SW 1271 (cell line): ENCODE results near the gene ELOB.

ENCODE experiments used
- DNase-seq, 2 experiments: peaks; one replicate each; lab custom pipeline; 2025; lab: John Stamatoyannopoulos, UW

The ELOB gene

DNA sequence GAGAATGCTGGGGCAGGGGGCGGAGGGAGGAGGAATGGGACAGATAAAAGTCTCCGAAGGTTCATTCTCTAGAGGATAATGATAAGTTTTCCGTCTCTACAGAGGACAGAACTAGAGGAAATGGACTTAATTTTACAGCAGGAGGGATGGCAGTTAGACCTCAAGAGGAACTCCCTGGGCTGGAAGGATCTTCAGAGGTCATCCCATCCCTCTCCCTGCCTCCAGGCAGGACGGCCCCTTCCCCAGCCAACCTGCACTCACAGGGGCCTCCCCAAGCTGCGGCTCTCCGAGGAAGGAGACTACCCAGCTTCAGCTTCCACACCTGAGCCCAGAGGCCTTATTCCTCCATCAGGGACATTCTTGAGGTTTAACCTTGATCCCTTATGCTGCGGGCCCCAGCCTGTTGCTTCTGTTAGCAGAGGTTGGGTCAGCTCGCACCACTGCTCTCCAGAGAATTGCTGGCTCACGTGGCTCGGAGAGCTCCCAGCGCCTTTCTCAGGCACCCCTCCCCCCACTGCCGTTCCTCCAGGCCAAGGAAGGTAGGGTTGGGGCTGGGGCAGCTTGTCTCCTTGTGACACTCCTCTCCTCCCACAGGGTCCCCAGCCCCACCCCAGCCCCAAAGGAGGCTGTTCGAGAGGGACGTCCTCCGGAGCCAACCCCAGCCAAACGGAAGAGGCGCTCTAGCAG, 8.5 kb downstream of the ELOB start:
- DNase-seq = no peak

DNA sequence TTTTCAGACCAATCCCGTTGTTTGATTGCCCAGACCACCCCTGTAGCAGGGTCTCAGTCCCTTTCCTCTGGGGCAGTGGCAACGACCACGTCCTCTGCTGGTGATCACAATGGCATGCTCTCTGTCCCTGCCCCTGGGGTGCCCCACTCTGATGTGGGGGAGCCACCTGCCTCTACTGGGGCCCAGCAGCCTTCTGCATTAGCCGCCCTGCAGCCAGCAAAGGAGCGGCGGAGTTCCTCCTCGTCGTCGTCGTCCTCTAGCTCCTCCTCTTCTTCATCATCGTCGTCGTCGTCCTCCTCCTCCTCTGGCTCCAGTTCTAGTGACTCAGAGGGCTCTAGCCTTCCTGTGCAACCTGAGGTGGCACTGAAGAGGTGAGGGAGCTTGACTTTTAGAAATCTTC, 9.2 kb downstream of the ELOB start:
- DNase-seq = no peak

DNA sequence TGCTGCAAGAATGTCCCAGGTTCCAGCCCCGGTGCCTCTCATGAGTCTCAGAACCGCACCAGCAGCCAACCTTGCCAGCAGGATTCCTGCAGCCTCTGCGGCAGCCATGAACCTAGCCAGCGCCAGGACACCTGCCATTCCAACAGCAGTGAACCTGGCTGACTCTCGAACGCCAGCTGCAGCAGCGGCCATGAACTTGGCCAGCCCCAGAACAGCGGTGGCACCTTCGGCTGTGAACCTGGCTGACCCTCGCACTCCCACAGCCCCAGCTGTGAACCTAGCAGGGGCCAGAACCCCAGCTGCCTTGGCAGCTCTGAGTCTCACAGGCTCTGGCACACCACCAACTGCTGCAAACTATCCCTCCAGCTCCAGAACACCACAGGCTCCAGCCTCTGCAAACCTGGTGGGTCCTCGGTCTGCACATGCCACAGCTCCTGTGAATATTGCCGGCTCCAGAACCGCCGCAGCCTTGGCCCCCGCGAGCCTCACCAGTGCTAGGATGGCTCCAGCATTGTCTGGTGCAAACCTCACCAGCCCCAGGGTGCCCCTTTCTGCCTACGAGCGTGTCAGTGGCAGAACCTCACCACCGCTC, 9.8 kb downstream of the ELOB start:
- DNase-seq = no peak

DNA sequence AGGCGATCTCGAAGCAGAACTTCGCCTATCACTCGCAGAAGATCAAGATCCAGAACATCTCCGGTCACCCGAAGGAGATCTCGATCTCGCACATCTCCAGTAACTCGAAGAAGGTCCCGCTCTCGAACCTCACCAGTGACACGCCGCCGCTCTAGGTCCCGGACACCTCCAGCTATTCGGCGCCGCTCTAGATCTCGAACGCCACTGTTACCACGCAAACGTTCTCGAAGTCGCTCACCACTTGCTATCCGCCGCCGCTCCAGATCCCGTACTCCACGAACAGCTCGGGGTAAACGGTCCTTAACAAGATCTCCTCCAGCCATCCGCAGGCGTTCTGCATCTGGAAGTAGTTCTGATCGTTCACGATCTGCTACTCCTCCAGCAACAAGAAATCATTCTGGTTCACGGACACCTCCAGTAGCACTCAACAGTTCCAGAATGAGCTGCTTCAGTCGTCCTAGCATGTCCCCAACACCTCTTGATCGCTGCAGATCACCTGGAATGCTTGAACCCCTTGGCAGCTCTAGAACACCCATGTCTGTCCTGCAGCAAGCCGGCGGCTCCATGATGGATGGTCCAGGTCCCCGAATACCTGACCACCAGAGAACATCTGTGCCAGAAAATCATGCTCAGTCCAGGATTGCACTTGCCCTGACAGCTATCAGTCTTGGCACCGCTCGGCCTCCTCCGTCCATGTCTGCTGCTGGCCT, 10.5 kb downstream of the ELOB start:
- no peak for DNase-seq

DNA sequence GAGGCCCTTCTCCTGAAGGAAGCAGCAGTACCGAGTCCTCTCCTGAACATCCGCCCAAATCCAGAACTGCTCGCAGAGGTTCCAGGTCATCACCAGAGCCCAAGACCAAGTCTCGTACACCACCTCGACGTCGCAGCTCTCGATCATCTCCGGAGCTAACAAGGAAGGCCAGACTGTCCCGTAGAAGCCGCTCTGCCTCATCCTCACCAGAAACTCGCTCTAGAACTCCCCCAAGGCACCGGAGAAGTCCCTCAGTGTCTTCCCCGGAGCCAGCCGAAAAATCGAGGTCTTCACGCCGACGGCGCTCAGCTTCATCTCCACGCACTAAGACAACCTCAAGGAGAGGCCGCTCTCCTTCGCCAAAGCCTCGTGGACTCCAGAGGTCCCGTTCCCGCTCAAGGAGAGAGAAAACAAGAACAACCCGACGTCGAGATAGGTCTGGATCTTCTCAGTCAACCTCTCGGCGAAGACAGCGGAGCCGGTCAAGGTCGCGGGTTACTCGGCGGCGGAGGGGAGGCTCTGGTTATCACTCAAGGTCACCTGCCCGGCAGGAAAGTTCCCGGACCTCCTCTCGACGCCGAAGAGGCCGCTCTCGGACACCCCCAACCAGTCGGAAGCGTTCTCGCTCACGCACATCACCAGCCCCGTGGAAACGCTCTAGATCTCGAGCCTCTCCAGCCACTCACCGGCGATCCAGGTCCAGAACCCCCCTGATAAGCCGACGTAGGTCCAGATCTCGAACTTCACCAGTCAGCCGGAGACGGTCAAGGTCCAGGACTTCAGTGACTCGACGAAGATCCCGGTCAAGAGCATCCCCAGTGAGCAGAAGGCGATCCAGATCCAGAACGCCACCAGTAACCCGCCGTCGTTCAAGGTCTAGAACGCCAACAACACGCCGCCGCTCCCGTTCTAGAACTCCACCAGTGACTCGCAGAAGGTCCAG, 11.3 kb downstream of the ELOB start:
- DNase-seq = no peak

DNA sequence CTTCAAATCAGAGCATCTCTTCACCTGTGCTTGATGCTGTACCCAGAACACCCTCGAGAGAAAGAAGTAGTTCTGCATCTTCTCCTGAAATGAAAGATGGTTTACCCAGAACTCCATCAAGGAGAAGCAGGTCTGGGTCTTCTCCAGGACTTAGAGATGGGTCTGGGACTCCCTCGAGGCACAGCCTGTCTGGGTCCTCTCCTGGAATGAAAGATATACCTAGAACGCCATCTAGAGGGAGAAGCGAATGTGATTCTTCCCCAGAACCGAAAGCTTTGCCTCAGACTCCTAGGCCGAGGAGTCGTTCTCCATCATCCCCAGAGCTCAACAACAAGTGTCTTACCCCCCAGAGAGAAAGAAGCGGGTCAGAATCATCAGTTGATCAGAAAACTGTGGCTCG, 12.4 kb downstream of the ELOB start:
- no peak for DNase-seq

GRCh38 chr16:2763173-2763572, 13.9 kb downstream of the ELOB start:
- DNase-seq = no peak

DNA sequence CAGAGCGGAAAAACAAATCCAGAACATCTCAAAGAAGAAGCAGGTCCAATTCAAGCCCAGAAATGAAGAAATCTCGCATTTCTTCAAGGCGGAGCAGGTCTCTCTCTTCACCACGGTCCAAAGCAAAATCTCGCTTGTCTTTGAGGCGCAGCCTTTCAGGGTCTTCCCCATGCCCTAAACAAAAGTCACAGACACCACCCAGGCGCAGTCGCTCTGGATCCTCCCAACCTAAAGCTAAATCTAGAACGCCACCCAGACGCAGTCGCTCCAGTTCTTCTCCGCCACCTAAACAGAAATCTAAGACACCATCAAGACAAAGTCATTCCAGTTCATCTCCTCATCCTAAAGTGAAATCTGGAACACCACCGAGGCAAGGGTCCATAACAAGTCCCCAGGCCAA, 14.4 kb downstream of the ELOB start:
- DNase-seq = no peak

DNA sequence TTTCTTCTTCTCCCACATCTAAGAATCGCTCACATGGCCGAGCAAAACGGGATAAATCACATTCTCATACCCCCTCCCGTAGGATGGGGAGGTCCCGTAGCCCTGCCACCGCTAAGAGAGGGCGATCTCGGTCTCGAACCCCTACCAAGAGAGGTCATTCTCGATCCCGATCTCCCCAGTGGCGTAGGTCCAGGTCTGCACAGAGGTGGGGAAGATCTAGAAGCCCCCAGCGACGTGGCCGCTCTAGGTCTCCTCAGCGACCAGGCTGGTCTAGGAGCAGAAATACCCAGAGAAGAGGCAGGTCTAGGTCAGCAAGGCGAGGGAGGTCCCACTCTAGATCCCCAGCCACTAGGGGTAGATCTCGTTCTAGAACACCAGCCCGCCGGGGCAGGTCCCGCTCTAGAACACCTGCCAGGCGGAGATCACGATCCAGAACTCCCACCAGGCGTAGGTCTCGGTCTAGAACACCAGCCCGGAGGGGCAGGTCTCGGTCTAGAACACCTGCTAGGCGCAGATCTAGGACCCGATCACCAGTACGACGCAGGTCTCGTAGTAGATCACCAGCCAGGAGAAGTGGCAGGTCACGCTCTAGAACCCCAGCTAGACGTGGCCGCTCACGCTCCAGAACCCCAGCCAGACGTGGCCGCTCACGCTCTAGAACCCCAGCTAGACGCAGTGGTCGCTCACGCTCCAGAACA, 15.0 kb downstream of the ELOB start:
- no peak for DNase-seq

DNA sequence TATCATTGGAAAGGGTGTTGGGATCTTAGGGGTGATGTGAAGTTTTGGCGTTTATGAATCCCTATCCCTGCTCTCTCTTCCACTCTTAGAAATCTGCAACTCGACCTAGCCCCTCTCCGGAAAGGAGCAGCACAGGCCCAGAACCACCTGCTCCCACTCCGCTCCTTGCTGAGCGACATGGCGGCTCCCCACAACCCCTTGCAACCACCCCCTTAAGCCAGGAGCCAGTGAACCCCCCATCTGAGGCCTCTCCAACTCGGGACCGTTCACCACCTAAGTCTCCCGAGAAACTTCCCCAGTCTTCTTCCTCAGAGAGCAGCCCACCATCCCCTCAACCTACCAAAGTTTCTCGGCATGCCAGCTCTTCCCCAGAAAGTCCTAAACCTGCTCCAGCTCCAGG, 15.6 kb downstream of the ELOB start:
- DNase-seq = no peak

DNA sequence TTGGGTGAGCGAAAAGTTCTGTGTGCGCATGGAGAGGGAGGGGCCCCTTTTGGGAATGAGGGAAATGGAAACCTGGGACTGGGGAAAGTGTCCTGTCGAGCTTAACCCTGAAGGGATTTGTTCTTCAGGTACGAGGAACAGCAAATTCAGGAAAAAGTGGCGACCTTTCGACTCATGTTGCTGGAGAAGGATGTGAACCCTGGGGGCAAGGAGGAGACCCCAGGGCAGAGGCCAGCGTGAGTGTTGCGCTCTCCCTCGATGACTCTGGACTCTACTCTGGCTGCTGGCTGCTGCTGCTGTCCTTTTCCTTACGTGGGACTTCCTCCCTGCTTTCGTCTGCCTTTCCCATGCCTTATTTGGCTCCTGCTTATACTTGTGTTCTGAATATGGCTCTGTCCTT, 19.7 kb downstream of the ELOB start:
- DNase-seq = no peak

DNA sequence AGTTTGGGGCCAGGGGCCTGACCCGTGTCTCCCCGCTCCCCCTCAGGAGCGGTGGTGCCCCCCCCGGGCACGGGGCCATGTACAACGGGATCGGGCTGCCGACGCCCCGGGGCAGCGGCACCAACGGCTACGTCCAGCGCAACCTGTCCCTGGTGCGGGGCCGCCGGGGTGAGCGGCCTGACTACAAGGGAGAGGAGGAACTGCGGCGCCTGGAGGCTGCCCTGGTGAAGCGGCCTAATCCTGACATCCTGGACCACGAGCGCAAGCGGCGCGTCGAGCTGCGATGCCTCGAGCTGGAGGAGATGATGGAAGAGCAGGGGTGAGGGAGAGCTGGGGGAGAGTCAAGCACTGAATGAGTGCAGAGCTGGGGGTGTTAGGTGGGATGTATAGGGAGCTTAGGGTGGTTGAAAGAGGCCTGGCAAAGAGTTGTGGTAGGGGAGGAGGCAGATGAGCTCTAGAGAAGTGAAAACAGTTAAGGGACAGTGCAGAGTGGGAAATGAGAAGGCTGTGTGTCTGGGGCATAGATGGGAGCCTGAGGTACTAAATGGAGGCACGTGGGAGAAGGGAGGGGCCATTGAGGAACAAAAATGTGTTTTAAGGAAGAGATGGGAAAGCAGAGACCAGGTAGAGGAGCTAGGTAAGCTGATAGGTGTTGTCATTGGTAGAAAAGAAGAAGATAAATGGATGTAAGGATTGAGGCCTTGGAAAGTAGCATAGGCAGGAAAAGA, 20.6 kb downstream of the ELOB start:
- no peak for DNase-seq

- DNase-seq = no peak
These were observed 21.9 kb downstream of the ELOB start for GRCh38 chr16:2755158-2755557.

DNA sequence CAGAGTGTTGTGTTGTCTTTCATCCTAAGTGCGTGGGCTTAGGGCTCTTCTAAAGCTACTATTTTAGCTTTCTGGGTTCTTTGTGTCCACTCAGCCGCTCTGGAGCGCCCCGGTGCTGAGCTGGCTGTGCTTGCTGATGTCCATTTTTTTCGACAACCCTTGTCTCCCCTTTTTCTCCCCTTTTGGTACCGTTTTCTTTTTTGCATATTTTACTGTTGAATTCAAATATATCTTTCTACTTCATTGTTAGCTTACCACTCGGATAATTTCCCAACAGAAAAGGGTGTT, 23.4 kb downstream of the ELOB start:
- DNase-seq = no peak

DNA sequence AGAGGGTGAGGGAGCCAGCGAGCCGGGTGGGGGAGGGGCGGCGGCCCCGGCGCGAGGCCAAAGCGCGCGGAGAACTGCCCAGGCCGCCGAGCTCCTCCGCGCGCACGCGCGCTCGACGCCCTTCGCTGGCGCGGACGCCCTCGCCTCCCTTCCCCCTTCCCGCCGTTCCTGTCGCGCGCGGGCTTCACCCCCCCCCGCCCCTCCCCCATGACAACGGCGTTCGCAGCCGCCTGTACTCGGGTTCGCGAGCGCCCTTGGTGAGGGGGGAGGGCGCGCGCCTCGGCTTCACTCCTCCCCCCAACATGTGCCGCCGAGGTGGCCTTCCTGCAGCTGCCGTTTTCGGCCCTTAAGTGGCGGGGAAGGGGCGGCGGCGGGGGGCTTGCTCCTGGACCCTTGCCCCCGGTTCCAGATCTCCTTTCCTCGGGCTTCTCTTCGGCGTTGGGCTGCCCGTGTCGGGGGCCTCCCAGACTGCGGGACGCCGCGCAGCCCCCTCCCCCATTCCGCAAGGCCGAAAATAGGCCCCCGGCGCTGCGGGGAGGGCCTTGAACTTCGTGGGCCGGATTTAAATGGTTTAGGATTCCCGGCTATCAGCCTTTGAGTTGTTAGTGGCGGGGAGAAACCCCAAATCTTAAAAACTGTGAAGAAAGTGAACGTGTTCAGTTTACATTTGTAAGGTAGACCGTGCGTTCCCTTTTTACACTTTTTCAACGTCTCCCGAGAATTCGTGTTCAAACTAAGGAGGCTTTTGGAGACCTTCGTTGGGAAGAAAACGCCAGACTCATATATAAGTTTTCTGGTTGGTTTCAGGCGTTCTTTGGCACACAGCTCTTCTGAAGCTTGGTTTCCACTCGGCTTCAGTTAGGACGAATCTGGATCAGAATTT, 24.0 kb downstream of the ELOB start:
- peak; percentile 33 to 54 for DNase-seq

- DNase-seq = peak; percentile 86 to 91
These were observed 24.8 kb downstream of the ELOB start, which contains the start of gene SRRM2 for GRCh38 chr16:2752035-2752849. TSS of gene SRRM2 (plus strand) at chr16:2752638. CDS start at chr16:2756365, 3,727 bp downstream.

GRCh38 chr16:2751577-2752034, 25.5 kb downstream of the ELOB start:
- DNase-seq = no peak

DNA sequence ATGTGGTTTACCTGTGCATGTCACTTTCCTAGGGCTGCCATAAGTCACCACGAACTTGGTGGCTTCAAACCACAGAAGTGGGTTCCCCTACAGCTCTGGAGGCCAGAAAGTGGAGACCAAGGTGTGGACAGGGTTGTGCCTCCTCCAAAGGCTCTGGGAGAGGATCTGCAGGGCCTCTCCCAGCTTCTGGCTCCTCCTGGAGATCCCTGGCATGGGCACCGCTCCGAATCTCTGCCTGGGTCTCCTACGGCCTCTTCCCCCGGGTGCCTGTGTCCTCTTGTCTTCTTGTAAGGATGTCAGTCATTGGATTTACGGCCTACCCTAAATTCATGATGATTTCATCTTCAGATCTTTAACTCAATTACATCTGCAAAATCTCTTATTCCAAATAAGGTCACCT, 27.1 kb downstream of the ELOB start:
- no peak for DNase-seq

GRCh38 chr16:2749476-2749875, 27.6 kb downstream of the ELOB start:
- DNase-seq = no peak
